ENCODE results near the gene TLN1.

TLN1 gene

GRCh38 chr9:35748858-35749514 is 17.0 kb upstream of the TLN1 start, which contains the start of the genes GBA2 and RGP1 (continued):
- TF ChIP-seq KLF17 (tag by site-specific recombination; IDR thresholded peaks at IDR 0.05): no peak
- TF ChIP-seq ZNF747 (tag by site-specific recombination; IDR thresholded peaks at IDR 0.05): no peak
- TF ChIP-seq ZNF423 (tag by site-specific recombination; IDR thresholded peaks at IDR 0.05): peak; percentile 91
- TF ChIP-seq KLF10 (tag by site-specific recombination; IDR thresholded peaks at IDR 0.05): peak; percentile 43; the same call in 1 of the 2 replicates
- TF ChIP-seq ZNF521 (tag by site-specific recombination; IDR thresholded peaks at IDR 0.05): no peak
- TF ChIP-seq ZNF624 (tag by site-specific recombination; IDR thresholded peaks at IDR 0.05): no peak
- TF ChIP-seq ZNF785 (tag by site-specific recombination; IDR thresholded peaks at IDR 0.05): no peak
- TF ChIP-seq ZNF146 (tag by site-specific recombination; IDR thresholded peaks at IDR 0.05): no peak
- no peak for TF ChIP-seq PRDM1 (tag by site-specific recombination; IDR thresholded peaks at IDR 0.05)
- TF ChIP-seq GLIS2 (tag by site-specific recombination; IDR thresholded peaks at IDR 0.05): peak; percentile 67

GRCh38 chr9:35748242-35748857 is 16.4 kb upstream of the TLN1 start:
- H3K36me3 ChIP-seq (ENCODE audit: control insufficient read depth in 2 of 2, insufficient read depth in 1 of 2, low read length in 2 of 2): peaks cover 9 to 65% of the 10 kb centered on the region in 2 experiments; a peak in 2 of 3 replicates
- peak overlapping the region; percentile 77 for H3K4me3 ChIP-seq (ENCODE audit: low read depth, low read length)
- POLR2A ChIA-PET: interaction anchor here (0.6 to 6.2 kb wide), 11 partner anchors 8 to 587 kb away, joined by 3 to 73 read pairs (median 4); partner anchors contain the start of genes CCDC107, CREB3, HINT2 and RMRP
- CTCF ChIA-PET: interaction anchor here (0.6 to 5.6 kb wide), 19 partner anchors 8 to 197 kb away, joined by 3 to 51 read pairs (median 5); partner anchors contain the start of genes ARHGEF39, CCDC107, CREB3 and RMRP
- no peaks in the 10 kb centered on the region for H3K9me3 ChIP-seq (ENCODE audit: control insufficient read depth, insufficient read depth, low read depth, low read length)
- H3K4me1 ChIP-seq (ENCODE audit: control insufficient read depth, insufficient read depth, low read length): no peaks in the 10 kb centered on the region; the same call in 1 of the 2 replicates
- TF ChIP-seq TCF7L2 (IDR thresholded peaks at IDR 0.05; ENCODE audit: borderline replicate concordance, low read depth, low read length): no peak
- peak; percentile 31 for TF ChIP-seq ZNF335 (tag by site-specific recombination; conservative IDR thresholded peaks at IDR 0.05)
- H3K27ac ChIP-seq (ENCODE audit: extremely low read depth, low read depth, low read length): peak overlapping the region; percentile 67; the same call in 1 of the 2 replicates

GRCh38 chr9:35746583-35746982 is 14.6 kb upstream of the TLN1 start:
- ChIA-PET CTCF (interaction anchor here (0.6 to 5.6 kb wide), 6 partner anchors 11 to 178 kb away, joined by 3 to 51 read pairs (median 4); partner anchors contain the start of genes CREB3 and TLN1), POLR2A (interaction anchor here (3.2 to 6.2 kb wide), 3 partner anchors 10 to 15 kb away, joined by 21 to 73 read pairs (median 57); partner anchors contain the start of genes CREB3 and TLN1)
- peak overlapping the region; percentile 77; the same call in 1 of the 2 replicates for H3K4me3 ChIP-seq (ENCODE audit: low read depth, low read length)
- no peak overlapping the region for H3K27ac ChIP-seq (ENCODE audit: extremely low read depth, low read depth, low read length)
- peaks cover 9 to 65% of the 10 kb centered on the region in 2 experiments; a peak in 2 of 3 replicates for H3K36me3 ChIP-seq (ENCODE audit: control insufficient read depth in 2 of 2, insufficient read depth in 1 of 2, low read length in 2 of 2)
- H3K9me3 ChIP-seq (ENCODE audit: control insufficient read depth, insufficient read depth, low read depth, low read length): no peaks in the 10 kb centered on the region
- H3K4me1 ChIP-seq (ENCODE audit: control insufficient read depth, insufficient read depth, low read length): no peaks in the 10 kb centered on the region; the same call in 1 of the 2 replicates
- TF ChIP-seq PRDM4 (tag by site-specific recombination; IDR thresholded peaks at IDR 0.05) (no peak), WT1 (tag by site-specific recombination; IDR thresholded peaks at IDR 0.05) (no peak), EGR2 (tag by site-specific recombination; IDR thresholded peaks at IDR 0.05; ENCODE audit: low read depth) (no peak), ZNF776 (tag by site-specific recombination; IDR thresholded peaks at IDR 0.05; ENCODE audit: borderline replicate concordance) (no peak), ZNF354C (tag by site-specific recombination; IDR thresholded peaks at IDR 0.05; ENCODE audit: borderline replicate concordance, low read depth) (no peak), ZNF174 (tag by site-specific recombination; IDR thresholded peaks at IDR 0.05) (no peak), KLF8 (tag by site-specific recombination; IDR thresholded peaks at IDR 0.05) (no peak), SP3 (tag by site-specific recombination; IDR thresholded peaks at IDR 0.05) (no peak), ZBTB1 (tag by site-specific recombination; IDR thresholded peaks at IDR 0.05) (no peak), CTCF (tag by site-specific recombination; IDR thresholded peaks at IDR 0.05) (no peak), ZNF449 (tag by site-specific recombination; IDR thresholded peaks at IDR 0.05) (no peak), ZNF585B (tag by site-specific recombination; IDR thresholded peaks at IDR 0.05) (no peak), ZNF138 (tag by site-specific recombination; IDR thresholded peaks at IDR 0.05; ENCODE audit: borderline replicate concordance) (no peak), ZNF596 (tag by site-specific recombination; IDR thresholded peaks at IDR 0.05) (no peak)
